HG03139 (cell line): ENCODE data around the gene KIF13A.
"Not testable (repeated sequence)": the region's sequence is repeated elsewhere in the genome, so short reads cannot be mapped to it uniquely, and the experiment has no call there.

Experiments used
- ATAC-seq: cut with Tn5 transposase; IDR thresholded peaks from one replicate; pipeline ENCODE4 v1.9.1; 2021; ENCODE audit not compliant: unreplicated experiment

Gene KIF13A

GRCh38 chr6:17987447-17987696 is at the start of gene KIF13A:
Gene KIF13A, minus strand, starts transcription at chr6:17987635. Its CDS starts 172 bp downstream, at chr6:17987463.
- no peak for ATAC-seq

DNA sequence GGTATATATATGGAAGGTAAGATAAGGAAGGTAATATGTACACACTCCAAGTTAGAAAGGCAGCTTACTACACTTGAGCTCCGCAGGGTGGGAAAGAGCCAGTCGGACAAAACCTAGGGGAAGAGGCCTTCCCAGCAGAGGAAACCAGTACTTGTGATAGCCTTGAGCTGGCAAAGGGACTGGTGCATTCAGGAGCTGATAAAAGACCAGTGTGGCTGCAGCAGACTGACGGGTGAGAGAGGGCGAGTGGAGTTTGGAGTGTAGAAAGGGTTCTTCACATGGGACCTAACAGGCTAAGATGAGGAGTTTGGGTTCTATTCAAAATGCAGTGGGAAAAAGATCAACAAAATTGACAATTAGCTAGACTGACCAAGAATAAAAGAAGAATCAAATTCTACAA is 49.3 kb upstream of the KIF13A start:
- ATAC-seq = no peak

- no peak for ATAC-seq
Measured at GRCh38 chr6:18035330-18035854, 48.0 kb upstream of the KIF13A start.

GRCh38 chr6:18034798-18035202 is 47.4 kb upstream of the KIF13A start:
- no peak for ATAC-seq

DNA sequence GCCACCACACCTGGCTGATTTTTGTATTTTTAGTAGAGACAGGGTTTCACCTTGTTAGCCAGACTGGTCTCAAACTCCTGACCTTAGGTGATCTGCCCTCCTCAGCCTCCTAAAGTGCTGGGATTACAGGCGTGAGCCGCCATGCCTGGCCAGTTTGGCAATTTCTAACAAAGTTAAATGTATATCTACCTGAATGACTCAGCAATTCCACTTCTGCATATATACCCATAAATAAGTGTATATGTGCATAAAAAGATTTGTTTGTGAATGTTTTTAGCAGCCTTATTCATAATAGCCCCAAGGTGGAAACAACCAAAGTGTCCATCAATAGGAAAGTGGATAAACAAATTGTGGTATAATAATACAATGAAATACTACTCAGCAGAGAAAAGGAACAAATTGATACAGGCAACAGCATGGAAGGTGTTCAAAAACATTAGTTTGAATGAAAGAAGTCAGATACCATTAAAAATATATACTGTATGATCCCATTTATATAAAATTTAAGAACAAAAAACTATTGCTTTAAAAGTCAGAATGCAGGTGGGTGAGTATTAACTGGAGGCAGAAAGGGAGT is 44.3 kb upstream of the KIF13A start:
- ATAC-seq = no peak

DNA sequence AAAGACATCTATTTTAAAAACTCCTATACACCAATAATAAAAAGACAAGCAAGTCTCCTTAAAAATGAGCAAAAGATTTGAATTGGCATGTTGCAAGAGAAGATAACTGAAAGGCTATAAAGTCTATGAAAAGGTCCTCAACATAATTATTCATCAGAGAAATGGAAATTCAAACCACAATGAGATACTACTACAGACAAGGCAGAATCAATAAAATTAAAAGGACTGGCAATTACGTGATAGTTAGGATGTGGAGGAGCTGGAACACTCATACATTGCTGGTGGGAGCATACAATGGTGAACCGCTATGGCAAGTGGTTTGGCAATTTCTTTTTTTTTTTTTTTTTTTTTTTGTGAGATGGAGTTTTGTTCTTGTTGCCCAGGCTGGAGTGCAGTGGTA is 43.8 kb upstream of the KIF13A start:
- no peak for ATAC-seq

DNA sequence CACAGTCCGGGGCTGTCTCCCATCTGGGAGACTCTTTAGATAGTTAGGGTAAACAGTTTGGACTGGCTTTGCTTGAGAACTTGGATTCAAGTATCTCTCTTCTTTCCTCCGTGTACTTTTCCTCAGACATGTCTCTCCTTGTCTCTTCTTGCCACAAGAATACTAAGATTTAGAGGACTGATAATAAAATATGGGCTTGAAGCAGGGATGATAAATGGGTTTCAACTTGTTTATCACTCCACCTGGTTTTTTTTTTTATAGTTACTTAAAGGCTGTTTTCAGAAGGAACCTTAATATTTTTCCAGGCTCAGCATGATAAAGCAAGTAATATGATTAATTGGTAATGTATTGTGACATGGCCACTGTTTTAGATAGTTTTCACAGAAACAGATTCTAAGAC is 40.9 kb upstream of the KIF13A start:
- no peak for ATAC-seq

- no peak for ATAC-seq
Measured at GRCh38 chr6:18025596-18025995, 38.2 kb upstream of the KIF13A start.

- no peak for ATAC-seq
Measured at GRCh38 chr6:18024876-18025275, 37.4 kb upstream of the KIF13A start.

- ATAC-seq = no peak
Measured at GRCh38 chr6:18023891-18024290, 36.5 kb upstream of the KIF13A start.

DNA sequence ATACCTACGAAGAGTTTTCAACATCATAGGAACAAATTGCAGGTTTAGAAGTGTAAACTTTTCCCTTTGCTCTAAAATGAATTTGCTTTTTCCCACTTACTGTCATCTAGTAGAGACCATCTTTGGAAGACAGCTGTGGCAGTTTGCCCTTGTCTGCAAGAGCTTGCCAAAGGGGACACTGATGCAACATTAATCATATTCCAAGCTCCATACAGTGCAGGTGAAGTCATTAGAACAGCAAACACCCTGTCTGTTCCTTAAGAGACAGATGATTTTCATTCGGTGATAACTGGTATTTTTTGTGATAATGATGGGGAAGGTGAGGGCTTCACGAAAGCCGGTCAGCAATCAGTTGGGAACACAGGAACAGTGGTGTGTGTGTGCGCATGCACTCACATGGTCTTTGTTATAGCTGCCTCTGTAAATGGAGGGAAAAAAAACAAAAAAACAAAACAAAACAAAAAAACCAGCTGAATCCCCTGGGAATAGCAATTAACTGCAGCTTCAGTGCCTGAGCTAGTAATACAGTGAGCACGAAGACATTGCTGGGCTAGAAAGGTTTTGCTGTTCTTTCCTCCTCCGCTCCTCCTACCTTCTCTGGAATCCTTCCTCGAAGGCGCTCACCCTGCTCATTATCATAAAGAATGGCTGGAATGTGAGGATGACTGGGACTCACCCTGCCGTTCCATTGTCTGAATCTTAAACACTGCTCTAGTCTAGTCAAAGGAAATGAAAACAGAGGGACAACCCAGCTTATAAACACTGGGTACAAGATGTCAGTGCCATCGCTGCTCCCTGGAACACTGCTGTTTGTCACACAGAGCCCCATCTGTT is 35.2 kb upstream of the KIF13A start:
- no peak for ATAC-seq

DNA sequence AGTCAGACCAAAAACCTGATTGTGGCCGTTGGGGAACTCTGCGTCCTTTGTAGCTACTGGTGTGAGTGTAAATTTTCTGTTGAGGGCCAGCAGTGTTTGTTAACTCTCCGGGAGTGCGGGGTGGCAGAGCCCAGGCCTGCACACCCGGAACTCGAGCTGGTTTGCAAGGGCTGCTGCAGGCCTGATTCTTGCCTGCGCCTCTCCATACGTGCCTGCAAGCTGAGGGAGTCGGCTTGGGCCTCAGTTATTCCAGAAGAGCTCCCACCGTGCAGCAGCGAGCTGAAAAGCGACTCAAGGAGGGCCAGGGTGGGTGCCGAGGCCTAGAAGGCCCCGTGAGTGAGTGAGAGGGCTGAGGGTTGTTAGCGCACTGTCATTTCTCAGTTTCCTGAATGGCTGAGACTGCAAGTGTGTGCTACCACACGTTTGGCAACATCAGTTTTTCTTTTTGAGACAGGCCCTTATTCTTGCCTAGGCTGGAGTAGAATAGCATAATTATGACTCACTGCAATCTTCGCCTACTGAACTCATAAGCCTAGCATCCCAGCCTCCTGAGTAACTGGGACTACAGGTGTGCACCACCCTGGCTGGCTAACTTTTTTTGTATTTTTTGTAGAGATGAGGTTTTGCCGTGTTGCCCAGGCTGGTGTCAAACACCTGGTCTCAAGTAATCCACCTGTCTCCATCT is 33.9 kb upstream of the KIF13A start:
- no peak for ATAC-seq

- not testable (repeated sequence) for ATAC-seq
Measured at GRCh38 chr6:18020545-18020944, 33.1 kb upstream of the KIF13A start.

GRCh38 chr6:18019539-18020534 is 32.4 kb upstream of the KIF13A start:
- ATAC-seq = no peak

DNA sequence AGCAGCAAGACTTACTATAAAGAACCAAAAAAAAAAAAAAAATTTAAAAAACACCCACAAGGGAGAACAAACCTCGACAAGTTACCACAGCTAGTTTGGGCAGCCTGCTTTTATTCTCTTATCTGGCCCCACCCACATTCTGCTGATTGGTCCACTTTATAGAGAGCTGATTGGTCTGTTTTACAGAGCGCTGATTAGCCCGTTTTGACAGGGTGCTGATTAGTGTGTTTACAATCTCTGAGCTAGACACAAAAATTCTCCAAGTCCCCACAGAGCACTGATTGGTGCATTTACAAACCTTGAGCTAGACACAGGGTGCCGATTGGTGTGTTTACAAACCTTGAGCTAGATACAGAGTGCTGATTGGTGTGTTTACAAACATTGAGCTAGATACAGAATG is 31.7 kb upstream of the KIF13A start:
- not testable (repeated sequence) for ATAC-seq

DNA sequence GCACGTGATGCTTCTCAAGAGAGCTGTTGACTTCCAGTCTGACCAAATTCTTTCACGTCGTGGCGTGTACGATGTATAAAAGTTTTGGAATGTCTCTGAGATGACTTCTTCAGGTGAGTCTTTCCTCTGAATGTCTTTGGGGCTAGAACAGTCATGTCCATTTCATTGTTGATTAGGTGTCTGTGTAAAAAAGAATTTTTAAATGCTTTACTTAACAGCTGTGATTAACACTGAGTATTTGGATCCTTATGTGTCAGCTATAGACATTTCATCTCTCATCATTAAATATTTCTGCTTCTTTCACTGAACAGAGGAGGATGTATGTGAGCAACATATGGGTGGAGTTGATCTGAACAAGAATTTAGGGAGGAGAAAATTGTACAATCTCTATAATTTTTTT is 29.3 kb upstream of the KIF13A start:
- ATAC-seq = no peak

- no peak for ATAC-seq
Measured at GRCh38 chr6:18016133-18016532, 28.7 kb upstream of the KIF13A start.

DNA sequence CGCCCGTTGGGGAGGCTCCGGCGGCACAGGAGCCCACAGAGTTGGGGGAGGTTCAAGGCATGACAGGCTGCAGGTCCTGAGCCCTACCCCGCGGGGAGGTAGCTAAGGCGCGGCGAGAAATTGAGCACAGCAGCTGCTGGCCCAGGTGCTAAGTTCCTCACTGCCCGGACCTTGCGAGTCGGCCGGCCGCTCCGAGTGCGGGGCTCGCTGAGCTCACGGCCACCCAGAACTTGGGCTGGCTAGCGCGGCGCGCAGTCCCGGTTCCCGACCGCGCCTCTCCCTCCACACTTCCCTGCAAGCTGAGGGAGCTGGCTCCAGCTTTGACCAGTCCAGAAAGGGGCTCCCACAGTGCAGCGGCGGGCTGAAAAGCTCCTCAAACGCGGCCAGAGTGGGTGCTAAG is 23.9 kb upstream of the KIF13A start:
- no peak for ATAC-seq

- ATAC-seq = not testable (repeated sequence)
Measured at GRCh38 chr6:18010540-18010939, 23.1 kb upstream of the KIF13A start.

GRCh38 chr6:18004256-18004985 is 17.0 kb upstream of the KIF13A start:
- no peak for ATAC-seq
